SU-DHL-6 (cell line): ENCODE measurements around the gene CXCL11.

Source experiments
- CTCF ChIP-seq: fragments of 200-600 bp; sonication (generic); IDR thresholded peaks from one replicate; pipeline ENCODE4 v1.5.1; 2017; ENCODE audit warnings: antibody characterized with exemption, mild to moderate bottlenecking, low read length, moderate library complexity; ENCODE audit not compliant: insufficient read depth, poor library complexity, severe bottlenecking
- EZH2phosphoT487 ChIP-seq: fragments of 200-600 bp; sonication (generic), shearing (Covaris generic); conservative IDR thresholded peaks from 2 replicates; pipeline ENCODE4 v1.6.1; 2018; ENCODE audit warnings: mild to moderate bottlenecking, antibody characterized with exemption, low read length, moderate library complexity, mixed read lengths

GRCh38 chr4:76083386-76083988 lies 47.6 kb upstream of the CXCL11 start:
- no peak for TF ChIP-seq CTCF
- no peak for TF ChIP-seq EZH2phosphoT487
